Activated CD4-positive, alpha-beta T cell treated with anti-CD3 and anti-CD28 coated beads, Interleukin-2, amount 50 U/mL, for 24 hours (primary cell): ENCODE data around the gene PHF5A.

Experiments used
- DNase-seq, 2 donors: peaks; one replicate each; pipeline ENCODE4 v3.0.0-alpha.2; 2020; ENCODE audit warnings: low read depth in 1 of 2, low spot score in 1 of 2

The PHF5A gene

GRCh38 chr22:41468381-41469217, at the start of gene PHF5A, which contains the start of gene ACO2:
TSS of gene PHF5A (minus strand) at chr22:41468692. CDS start at chr22:41468653, 39 bp downstream.
TSS of gene ACO2 (plus strand) at chr22:41469117. CDS start at chr22:41469147, 30 bp downstream.
- DNase-seq, result peak; percentile 99

- no peak for DNase-seq
These were observed 49.5 kb upstream of the PHF5A start for GRCh38 chr22:41518048-41518347.

GRCh38 chr22:41517172-41518047, 48.9 kb upstream of the PHF5A start:
- peak in 1 of 2 donors; percentile 22 for DNase-seq

- no peak for DNase-seq
These were observed 48.0 kb upstream of the PHF5A start for GRCh38 chr22:41516462-41516861.

- DNase-seq, result no peak
These were observed 44.9 kb upstream of the PHF5A start for GRCh38 chr22:41513391-41513790.

- no peak for DNase-seq
These were observed 44.1 kb upstream of the PHF5A start for GRCh38 chr22:41512421-41513194.

GRCh38 chr22:41511521-41511968, 43.1 kb upstream of the PHF5A start:
- no peak for DNase-seq

GRCh38 chr22:41508770-41509170, 40.3 kb upstream of the PHF5A start:
- no peak for DNase-seq

GRCh38 chr22:41507330-41508063, 39.0 kb upstream of the PHF5A start:
- DNase-seq, result no peak

GRCh38 chr22:41505511-41506220, 37.2 kb upstream of the PHF5A start:
- no peak for DNase-seq

- no peak for DNase-seq
These were observed 36.3 kb upstream of the PHF5A start for GRCh38 chr22:41504816-41505215.

- no peak for DNase-seq
These were observed 35.9 kb upstream of the PHF5A start for GRCh38 chr22:41504397-41504796.

- no peak for DNase-seq
These were observed 32.7 kb upstream of the PHF5A start for GRCh38 chr22:41501209-41501608.

GRCh38 chr22:41500303-41500702, 31.8 kb upstream of the PHF5A start:
- DNase-seq, result no peak

- no peak for DNase-seq
These were observed 31.3 kb upstream of the PHF5A start for GRCh38 chr22:41499624-41500280.

- no peak for DNase-seq
These were observed 29.9 kb upstream of the PHF5A start for GRCh38 chr22:41498303-41498835.

- DNase-seq, result no peak
These were observed 23.0 kb upstream of the PHF5A start for GRCh38 chr22:41491374-41492100.

GRCh38 chr22:41488596-41489385, 20.3 kb upstream of the PHF5A start:
- no peak for DNase-seq
